A172 (cell line): ENCODE measurements around the gene CFAP46. TPM values are rescaled to one million over a fixed set of nuclear protein-coding genes. Genes with fewer than 3 reads are reported as not detected.

Experiments
- DNase-seq: peaks from one replicate; pipeline ENCODE4 v3.0.0-alpha.2; 2015; ENCODE audit warnings: low spot score
- total RNA-seq: library from RNA; depleted of rRNA; stranded (reverse); fragments of >200 nt; shearing (Covaris generic); gene quantifications from 2 replicates; pipeline ENCODE4 v1.2.3, GENCODE V29; 2014

The CFAP46 gene
- total RNA-seq, 1 experiment from 2014 or later = 4.3 TPM

DNA sequence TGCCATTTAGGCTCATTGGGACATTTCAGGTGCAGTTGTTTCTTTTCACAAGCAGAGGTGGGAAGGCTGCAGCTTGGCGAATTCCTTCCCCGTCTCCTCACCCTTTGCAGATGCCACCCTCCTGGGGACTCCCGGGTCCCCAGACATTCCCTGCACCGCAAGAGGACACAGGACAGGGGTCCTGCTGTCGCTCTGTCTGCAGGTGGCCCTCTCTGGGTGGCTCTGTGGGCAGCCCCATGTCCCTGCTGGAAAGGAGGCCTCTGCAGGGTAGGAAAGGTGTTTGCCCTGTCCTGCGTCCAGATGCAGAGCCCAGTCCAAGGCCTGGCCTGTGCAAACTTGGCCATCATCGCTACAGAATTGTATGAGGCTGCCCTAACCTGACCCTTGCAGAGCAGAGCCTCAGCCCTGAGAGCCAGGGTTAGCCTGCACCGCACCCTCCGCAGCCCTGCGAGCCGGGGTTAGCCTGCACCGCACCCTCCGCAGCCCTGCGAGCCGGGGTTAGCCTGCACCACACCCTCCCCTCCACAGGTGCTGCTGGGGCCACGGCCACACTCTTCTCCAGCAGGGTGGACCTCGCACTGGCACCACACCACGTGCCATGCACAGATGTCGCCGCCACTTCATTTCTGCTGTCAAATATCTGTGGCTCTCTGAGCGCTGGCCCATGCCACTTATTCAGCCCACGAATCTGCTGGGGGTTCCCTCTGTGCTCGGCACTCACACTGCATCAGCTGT, 61.0 kb downstream of the CFAP46 start:
- DNase-seq = no peak

GRCh38 chr10:132880128-132880981, 62.0 kb downstream of the CFAP46 start:
- DNase-seq = no peak

- DNase-seq = no peak
Observed at GRCh38 chr10:132879408-132880127, 62.8 kb downstream of the CFAP46 start.

GRCh38 chr10:132878730-132879407, 63.5 kb downstream of the CFAP46 start:
- no peak for DNase-seq

DNA sequence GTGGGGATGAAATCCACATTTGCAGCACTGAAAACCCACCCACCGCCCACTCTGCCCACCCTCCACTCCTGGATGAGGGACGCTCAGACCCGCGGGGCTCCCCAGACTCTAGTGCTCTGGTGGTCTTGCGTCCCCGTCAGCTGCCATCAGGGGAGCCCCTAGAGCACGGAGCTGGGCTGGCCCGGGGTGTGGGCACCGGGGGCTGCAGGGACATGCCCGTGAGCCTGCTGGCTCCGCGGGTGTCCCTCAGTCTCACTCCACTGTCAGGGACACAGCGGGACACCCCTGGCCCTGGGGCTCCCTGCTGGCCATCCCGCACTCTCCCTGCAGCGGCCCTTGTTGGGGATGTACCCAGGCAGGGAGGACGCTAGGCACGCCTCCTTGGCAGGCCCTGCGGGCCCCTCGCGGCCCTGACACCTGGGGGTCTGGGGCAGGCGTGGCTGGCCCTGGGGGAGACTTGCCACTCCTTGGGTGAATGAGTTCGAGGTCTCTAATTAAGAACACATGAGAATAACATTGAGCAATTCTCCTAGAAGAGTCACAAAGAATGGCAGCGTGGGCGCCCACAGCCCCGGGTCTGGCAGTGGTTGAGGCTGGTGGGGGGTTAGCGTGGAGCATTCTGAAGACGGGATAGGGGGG, 64.2 kb downstream of the CFAP46 start:
- no peak for DNase-seq

- no peak for DNase-seq
Observed at GRCh38 chr10:132877473-132877872, 64.9 kb downstream of the CFAP46 start.

DNA sequence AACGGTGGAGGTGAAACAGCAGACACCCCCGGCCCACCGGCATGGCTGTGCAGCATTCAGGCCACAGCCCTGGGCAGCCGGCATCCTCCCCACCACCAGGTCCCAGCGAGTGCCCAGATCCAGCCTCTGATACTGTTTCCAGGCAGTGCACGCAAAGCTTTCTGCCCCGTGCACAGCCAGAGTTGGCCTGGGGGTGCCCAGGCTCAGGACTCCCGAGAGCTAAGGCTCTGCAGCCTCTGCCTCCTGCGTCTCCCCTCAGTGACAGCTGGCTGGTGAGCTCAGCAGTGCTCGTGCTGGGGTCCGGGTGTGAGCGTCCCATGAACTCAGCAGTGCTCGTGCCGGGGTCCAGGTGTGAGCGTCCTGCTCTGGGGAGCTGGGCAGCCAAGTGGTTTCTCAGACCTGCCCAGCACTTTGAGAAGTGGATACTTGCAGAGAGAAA, 65.4 kb downstream of the CFAP46 start:
- DNase-seq = no peak

DNA sequence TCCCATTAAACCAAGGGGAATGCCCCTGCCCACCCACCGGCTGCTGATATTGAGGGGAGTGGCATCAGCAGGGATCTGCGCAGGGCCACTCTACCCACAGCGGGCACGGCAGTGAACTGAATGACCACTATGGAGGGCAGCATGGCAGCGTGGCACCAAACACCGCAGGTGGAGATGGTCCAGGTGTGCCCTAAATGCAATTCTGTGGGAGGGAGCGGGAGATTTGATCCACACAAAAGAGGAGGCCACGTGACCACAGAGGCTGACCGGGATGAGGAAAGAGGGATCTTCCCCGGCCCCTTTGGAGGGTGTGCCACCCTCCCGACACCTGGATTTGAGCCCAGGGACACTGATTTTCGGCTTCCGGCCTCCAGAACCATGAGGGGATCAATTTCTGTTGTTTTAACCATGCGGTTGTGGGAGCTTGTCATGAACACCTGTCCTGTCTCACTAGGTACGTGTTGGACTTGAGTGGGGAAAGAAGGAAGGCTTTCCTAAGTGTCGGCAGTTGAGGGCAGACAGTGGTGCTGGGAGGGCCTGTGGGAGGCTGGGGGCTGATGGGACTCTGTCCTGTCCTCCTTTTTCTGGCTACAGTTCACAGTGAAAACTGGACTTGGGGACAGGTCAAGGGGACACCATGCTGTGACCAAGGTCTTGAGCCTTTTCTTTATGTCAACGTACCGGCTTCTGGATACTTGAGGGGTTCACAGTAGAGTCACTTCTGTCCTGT, 66.1 kb downstream of the CFAP46 start:
- no peak for DNase-seq

GRCh38 chr10:132875435-132875834, 66.9 kb downstream of the CFAP46 start:
- no peak for DNase-seq

DNA sequence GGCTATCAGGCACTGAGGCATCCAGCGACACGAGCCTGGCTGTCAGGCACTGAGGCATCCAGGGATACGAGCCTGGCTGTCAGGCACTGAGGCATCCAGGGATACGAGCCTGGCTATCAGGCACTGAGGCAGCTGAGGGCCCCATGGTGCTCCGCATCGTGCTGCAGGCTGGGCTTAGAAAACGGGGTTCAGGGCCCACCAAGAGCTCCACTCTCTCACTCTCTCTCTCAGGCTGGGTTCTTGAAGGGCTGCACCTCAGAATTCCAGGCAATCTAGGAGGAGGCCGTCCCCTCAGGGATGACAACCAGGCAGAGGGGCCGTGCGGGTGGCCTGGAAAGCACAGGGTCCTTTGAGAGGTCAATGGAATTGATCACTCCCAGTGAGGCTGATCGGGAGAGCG, 69.0 kb downstream of the CFAP46 start:
- no peak for DNase-seq

- no peak for DNase-seq
Observed at GRCh38 chr10:132872658-132873057, 69.7 kb downstream of the CFAP46 start.

DNA sequence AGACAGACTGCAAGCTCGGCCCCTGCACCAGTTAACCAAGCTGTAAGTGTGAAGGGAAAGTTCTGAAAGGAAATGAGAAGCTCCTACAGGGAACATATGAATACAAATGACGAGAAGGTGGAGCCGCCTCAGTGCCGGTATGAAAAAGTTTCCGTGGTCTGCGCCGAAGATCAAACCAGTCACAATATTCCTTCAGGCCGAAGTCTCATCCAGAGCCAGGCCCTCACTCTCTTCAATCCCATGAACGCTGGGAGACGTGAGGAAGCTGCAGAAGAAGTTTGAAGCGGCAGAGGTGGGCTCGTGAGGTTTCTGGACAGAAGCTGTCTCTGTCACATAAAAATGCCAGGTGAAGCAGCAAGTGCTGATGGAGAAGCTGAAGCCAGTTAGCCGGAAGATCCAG, 71.9 kb downstream of the CFAP46 start:
- DNase-seq = no peak

DNA sequence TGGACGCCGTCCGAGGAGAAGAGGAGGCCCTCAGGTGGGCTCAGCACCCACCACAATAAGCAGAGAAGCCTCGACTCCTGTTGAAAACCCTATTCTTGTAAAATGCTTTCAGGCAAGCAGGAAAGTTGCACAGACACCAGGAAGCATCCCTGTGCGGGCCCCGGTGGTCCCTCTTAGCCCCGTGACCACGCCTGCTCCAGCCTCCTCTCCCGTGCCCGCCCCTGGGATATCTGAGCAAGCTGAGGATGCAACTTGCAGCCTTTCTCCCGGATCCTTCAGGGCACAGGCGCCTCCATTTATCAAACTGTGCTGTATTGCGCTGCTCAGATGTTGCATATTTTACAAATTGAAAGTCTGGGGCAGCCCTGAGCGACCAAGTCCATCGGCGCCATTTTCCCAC, 72.7 kb downstream of the CFAP46 start:
- no peak for DNase-seq

- no peak for DNase-seq
Observed at GRCh38 chr10:132868995-132869394, 73.4 kb downstream of the CFAP46 start.

- DNase-seq = no peak
Observed at GRCh38 chr10:132867801-132868644, 74.3 kb downstream of the CFAP46 start.

- DNase-seq = no peak
Observed at GRCh38 chr10:132866601-132867381, 75.6 kb downstream of the CFAP46 start.

DNA sequence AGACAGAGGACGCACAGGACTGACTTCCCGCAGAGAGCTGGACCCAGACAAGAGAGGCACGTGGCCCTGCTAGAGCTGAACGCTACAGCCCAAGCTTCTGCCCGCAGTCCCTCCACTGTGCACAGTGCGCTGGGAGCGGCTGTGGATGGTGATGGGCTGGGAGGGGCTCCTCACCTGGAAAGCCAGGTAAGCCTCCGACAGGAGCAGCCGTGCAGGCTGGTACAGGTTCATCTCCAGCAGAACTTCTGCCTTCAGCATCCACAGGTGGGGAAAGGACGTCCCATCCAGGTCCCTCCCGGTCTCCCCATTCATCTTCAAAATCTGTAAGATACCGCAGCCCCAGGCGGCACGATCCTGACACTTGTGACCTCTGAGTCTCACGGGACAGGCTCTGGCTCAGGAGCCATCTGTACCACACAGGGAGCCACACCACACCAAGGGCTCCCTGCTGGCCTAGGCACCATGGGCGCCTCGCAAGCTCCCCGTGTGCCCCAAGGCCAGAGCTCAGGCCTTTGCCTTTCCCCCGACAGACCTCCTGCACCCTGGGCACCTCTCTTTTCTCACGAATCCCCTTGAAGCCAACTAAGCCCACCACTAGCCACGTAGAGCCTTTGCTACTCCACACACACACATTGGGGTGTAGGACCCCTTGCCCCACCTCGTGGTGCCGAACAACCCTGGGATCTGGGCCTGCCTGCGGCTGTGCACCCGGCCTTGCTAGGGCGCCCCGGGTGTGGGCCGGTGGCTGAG, 76.3 kb downstream of the CFAP46 start:
- no peak for DNase-seq

- no peak for DNase-seq
Observed at GRCh38 chr10:132865171-132865631, 77.2 kb downstream of the CFAP46 start.
